Stimulated activated CD8-positive, alpha-beta memory T cell treated with anti-CD3 and anti-CD28 coated beads, Interleukin-7, amount 100 ng/mL, for 1 hour (primary cell): ENCODE results near the gene ADCK2.
"Not testable (repeated sequence)": the region's sequence is repeated elsewhere in the genome, so short reads cannot be mapped to it uniquely, and the experiment has no call there.

Experiments used
- DNase-seq, 2 donors: peaks; one replicate each; pipeline ENCODE4 v3.0.0-alpha.2; 2020; ENCODE audit warnings: low read depth in 2 of 2

ADCK2 gene

GRCh38 chr7:140673063-140673773 is 473 bp downstream of the ADCK2 start:
- DNase-seq = peak; percentile 9 to 23

GRCh38 chr7:140673774-140674155 is 1.0 kb downstream of the ADCK2 start:
- DNase-seq = no peak

- no peak for DNase-seq
Observed at GRCh38 chr7:140674356-140674800, 1.6 kb downstream of the ADCK2 start.

GRCh38 chr7:140674899-140675701 is 2.4 kb downstream of the ADCK2 start:
- DNase-seq = no peak

GRCh38 chr7:140675726-140676125 is 3.0 kb downstream of the ADCK2 start:
- no peak for DNase-seq

- no peak for DNase-seq
Observed at GRCh38 chr7:140676306-140676705, 3.6 kb downstream of the ADCK2 start.

GRCh38 chr7:140676956-140677355 is 4.2 kb downstream of the ADCK2 start:
- DNase-seq = not testable (repeated sequence)

- no peak for DNase-seq
Observed at GRCh38 chr7:140677496-140677895, 4.8 kb downstream of the ADCK2 start.

- DNase-seq = no peak
Observed at GRCh38 chr7:140678081-140678815, 5.5 kb downstream of the ADCK2 start.

GRCh38 chr7:140678816-140679130 is 6.0 kb downstream of the ADCK2 start:
- no peak for DNase-seq

GRCh38 chr7:140679186-140679585 is 6.4 kb downstream of the ADCK2 start:
- no peak for DNase-seq

GRCh38 chr7:140680886-140681285 is 8.1 kb downstream of the ADCK2 start:
- DNase-seq = no peak

- no peak for DNase-seq
Observed at GRCh38 chr7:140681766-140682165, 9.0 kb downstream of the ADCK2 start.

GRCh38 chr7:140683657-140684056 is 10.9 kb downstream of the ADCK2 start:
- DNase-seq = no peak

GRCh38 chr7:140684066-140684950 is 11.6 kb downstream of the ADCK2 start:
- DNase-seq = no peak

GRCh38 chr7:140685407-140686087 is 12.8 kb downstream of the ADCK2 start:
- DNase-seq = no peak

- no peak for DNase-seq
Observed at GRCh38 chr7:140686921-140687320, 14.2 kb downstream of the ADCK2 start.

- no peak for DNase-seq
Observed at GRCh38 chr7:140688341-140688740, 15.6 kb downstream of the ADCK2 start.

GRCh38 chr7:140689199-140690152 is 16.7 kb downstream of the ADCK2 start:
- no peak for DNase-seq
